B cell (primary cell): ENCODE results near the gene DEPDC1B.

Source experiments
- CTCF ChIP-seq: fragments of 200-600 bp; IDR thresholded peaks from one replicate; pipeline ENCODE4 v1.8.0; 2022; ENCODE audit warnings: antibody characterized with exemption, mild to moderate bottlenecking
- EZH2 ChIP-seq: IDR thresholded peaks from 2 replicates; pipeline ENCODE4 v1.6.1; 2012; ENCODE audit warnings: borderline replicate concordance, low read depth, mild to moderate bottlenecking, moderate library complexity, low read length; ENCODE audit not compliant: insufficient read depth, poor library complexity, severe bottlenecking

DNA sequence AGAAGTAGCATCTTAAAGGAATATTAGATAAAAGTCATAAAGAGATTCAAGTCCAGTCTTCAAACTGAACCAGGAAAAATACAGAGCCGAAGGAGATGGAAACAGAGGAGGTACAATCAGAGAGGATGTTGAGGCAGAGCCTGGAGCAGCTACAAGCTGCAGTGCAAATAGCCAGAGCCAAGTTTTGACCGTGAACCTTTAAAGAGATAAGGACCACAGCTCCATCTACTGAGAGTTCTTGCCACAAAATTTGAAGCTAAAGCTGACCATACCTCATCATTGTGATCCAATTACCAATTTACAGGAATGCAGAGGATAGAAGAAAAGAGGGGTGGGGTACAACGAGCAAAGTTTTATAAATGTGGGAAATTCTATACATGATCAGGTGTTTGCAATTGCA is 10.4 kb upstream of the DEPDC1B start:
- TF ChIP-seq CTCF (no peak), EZH2 (no peak)
